ENCODE results near the gene NCOR1. TPM values are rescaled to one million over a fixed set of nuclear protein-coding genes. Genes with fewer than 3 reads are reported as not detected.
"Not testable (repeated sequence)": the region's sequence is repeated elsewhere in the genome, so short reads cannot be mapped to it uniquely, and the experiment has no call there.

Gene NCOR1
- total and polyA plus RNA-seq, 2 of the 13 experiments (the other 11 are each of a cell fraction or from before 2014, with no cell fraction given), result 57.0 to 71.7 TPM

DNA sequence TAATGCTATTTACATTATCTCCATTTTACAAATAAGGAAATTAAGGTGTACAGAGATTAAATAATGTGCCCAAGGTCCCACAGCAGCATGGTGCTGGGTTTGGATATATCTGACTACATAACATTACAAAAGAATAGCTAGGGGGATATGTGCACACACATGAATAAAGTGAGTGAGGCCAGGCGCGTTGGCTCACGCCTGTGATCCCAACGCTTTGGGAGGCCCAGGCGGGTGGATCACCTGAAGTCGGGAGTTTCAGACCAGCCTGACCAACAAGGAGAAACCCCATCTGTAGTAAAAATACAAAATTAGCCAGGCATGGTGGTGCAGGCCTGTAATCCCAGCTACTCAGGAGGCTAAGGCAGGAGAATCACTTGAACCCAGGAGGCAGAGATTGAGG, 10.6 kb downstream of the NCOR1 start:
- BruUV-seq (replicated peaks); in situ Hi-C loops (cut with HindIII; ENCODE audit: extremely low pct_ligation_motif_present, low pct_unique_long_range_greater_than_20kb); CTCF ChIA-PET (ENCODE audit: low intra/inter-chr PET ratio, low total read pairs): not testable (repeated sequence)

DNA sequence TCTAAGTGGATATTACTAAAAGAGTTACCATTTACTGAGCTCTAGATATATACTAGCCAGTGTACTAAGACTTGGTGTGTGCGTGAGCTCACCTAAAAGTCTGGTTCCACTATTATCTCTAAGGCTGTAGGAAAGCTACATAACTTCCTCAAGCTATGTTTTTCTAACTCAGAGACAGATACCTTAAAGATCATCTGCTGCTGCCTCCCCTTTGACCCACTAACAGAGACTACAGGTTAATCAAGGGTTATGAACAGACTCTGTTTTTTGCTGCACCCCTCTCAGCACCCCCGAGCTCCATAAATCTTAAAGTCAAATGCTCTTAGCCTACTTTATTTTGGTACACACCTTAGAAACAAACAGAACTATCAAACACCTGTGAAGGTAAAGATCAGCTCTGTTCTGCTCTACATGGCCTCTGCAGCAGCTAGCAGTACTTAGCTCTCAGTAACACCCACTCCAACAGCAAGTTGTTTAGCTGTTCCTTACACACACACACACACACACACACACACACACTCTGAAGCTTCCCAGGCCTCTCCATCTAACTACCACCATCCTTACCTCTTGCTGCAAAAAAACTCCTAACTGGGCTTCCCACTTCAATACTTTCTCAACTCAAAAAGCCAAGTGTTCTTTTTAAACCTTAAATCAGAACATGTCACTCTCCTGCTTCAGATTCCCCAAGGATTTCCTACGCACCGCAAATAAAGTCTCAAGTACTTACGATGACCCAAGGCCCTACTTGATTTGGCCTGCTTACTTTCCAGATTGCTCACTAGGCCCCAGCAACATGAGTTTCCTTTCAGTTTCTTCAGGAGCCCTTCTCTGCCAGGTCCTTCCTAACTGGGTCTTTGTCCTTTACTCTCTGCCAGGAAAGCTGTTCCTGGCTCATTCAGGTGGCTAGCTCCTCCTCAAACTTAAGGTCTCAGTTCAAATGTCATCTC, 12.5 kb downstream of the NCOR1 start:
- CTCF ChIA-PET (ENCODE audit: low intra/inter-chr PET ratio, low total read pairs); H3K9ac ChIP-seq (ENCODE audit: insufficient read depth, low read depth, low read length); H3K27ac ChIP-seq (ENCODE audit: extremely low read length, insufficient read depth, low read length); FAIRE-seq; H3K4me3 ChIP-seq (replicated peaks in 1 of 3; ENCODE audit: insufficient read depth in 1 of 3, low read depth in 2 of 3, low read length in 3 of 3); BruUV-seq (replicated peaks); DNase-seq (ENCODE audit: low spot score); H3K9me3 ChIP-seq (ENCODE audit: low read length); in situ Hi-C loops (cut with HindIII; ENCODE audit: extremely low pct_ligation_motif_present, low pct_unique_long_range_greater_than_20kb); ATAC-seq; H3K4me2 ChIP-seq (ENCODE audit: low read depth, low read length); H3K27me3 ChIP-seq (ENCODE audit: control insufficient read depth in 1 of 2, insufficient read depth in 2 of 2, low read length in 2 of 2); H3K36me3 ChIP-seq (replicated peaks in 1 of 2; ENCODE audit: control insufficient read depth in 1 of 2, insufficient read depth in 2 of 2, low read length in 2 of 2); intact Hi-C loops (cut with micrococcal nuclease; ENCODE audit: unreplicated experiment); H2AFZ ChIP-seq (ENCODE audit: low read length): not testable (repeated sequence)
- POLR2A ChIA-PET, result interaction anchor here (0.6 to 1.2 kb wide), 4 partner anchors 12 to 239 kb away, joined by 3 to 6 read pairs (median 4); partner anchors contain the start of gene NCOR1
- Histone ChIP-seq H3K79me2 (ENCODE audit: insufficient read depth, low read length) (peaks cover 85% of the 10 kb centered on the region), H4K20me1 (ENCODE audit: insufficient read depth, low read length) (peaks cover 29% of the 10 kb centered on the region), H3K4me1 (ENCODE audit: insufficient read depth, low read length) (peaks cover 44% of the 10 kb centered on the region)
- WGBS (ENCODE audit: low lambda C conversion rate), result 92% methylated on average over 5 of the region's 5 CpGs

More for the DNA sequence above, 10.6 kb downstream of the NCOR1 start:
- H3K4me2 ChIP-seq (ENCODE audit: low read depth, low read length); H2AFZ ChIP-seq (ENCODE audit: low read length); H3K36me3 ChIP-seq (replicated peaks in 1 of 2; ENCODE audit: control insufficient read depth in 1 of 2, insufficient read depth in 2 of 2, low read length in 2 of 2); DNase-seq (ENCODE audit: low spot score); FAIRE-seq; H3K27ac ChIP-seq (ENCODE audit: extremely low read length, insufficient read depth, low read length); H3K9me3 ChIP-seq (ENCODE audit: low read length); ATAC-seq; intact Hi-C loops (cut with micrococcal nuclease; ENCODE audit: unreplicated experiment); H3K27me3 ChIP-seq (ENCODE audit: control insufficient read depth in 1 of 2, insufficient read depth in 2 of 2, low read length in 2 of 2); H3K9ac ChIP-seq (ENCODE audit: insufficient read depth, low read depth, low read length); H3K4me3 ChIP-seq (replicated peaks in 1 of 3; ENCODE audit: insufficient read depth in 1 of 3, low read depth in 2 of 3, low read length in 3 of 3): not testable (repeated sequence)
- TF ChIP-seq, protein P1, sequence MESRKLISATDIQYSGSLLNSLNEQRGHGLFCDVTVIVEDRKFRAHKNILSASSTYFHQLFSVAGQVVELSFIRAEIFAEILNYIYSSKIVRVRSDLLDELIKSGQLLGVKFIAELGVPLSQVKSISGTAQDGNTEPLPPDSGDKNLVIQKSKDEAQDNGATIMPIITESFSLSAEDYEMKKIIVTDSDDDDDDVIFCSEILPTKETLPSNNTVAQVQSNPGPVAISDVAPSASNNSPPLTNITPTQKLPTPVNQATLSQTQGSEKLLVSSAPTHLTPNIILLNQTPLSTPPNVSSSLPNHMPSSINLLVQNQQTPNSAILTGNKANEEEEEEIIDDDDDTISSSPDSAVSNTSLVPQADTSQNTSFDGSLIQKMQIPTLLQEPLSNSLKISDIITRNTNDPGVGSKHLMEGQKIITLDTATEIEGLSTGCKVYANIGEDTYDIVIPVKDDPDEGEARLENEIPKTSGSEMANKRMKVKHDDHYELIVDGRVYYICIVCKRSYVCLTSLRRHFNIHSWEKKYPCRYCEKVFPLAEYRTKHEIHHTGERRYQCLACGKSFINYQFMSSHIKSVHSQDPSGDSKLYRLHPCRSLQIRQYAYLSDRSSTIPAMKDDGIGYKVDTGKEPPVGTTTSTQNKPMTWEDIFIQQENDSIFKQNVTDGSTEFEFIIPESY (CRISPR knock-in tag; IDR thresholded peaks at IDR 0.05), result peak; percentile 85
- peaks cover 88% of the 10 kb centered on the region for H3K79me2 ChIP-seq (ENCODE audit: insufficient read depth, low read length)
- POLR2A ChIA-PET, result interaction anchor here (0.7 to 0.9 kb wide), 2 partner anchors 11 to 13 kb away, joined by 3 to 4 read pairs; partner anchors contain the start of gene NCOR1
- peaks cover 29% of the 10 kb centered on the region for H4K20me1 ChIP-seq (ENCODE audit: insufficient read depth, low read length)
- peaks cover 38% of the 10 kb centered on the region for H3K4me1 ChIP-seq (ENCODE audit: insufficient read depth, low read length)
- 93% methylated on average over 6 of the region's 6 CpGs for WGBS (ENCODE audit: low lambda C conversion rate)
